Esophagus squamous epithelium (tissue), 5 donors: ENCODE results near the gene FAM53B. TPM values are rescaled to one million over a fixed set of nuclear protein-coding genes. Genes with fewer than 3 reads are reported as not detected.

Source experiments
- DNase-seq: peaks from one replicate; lab custom pipeline; 2025; lab: John Stamatoyannopoulos, UW
- H3K27ac ChIP-seq, 4 donors: fragments of 200-600 bp; sonication (generic); one replicate each; pipeline ENCODE4 v1.5.1; 2016 to 2019; ENCODE audit warnings: mild to moderate bottlenecking in 1 of 4
- H3K27me3 ChIP-seq, 4 donors: fragments of 200-600 bp; sonication (generic); 1 replicate in 3 of 4; 2 replicates in 1 of 4; pipeline versions ENCODE4 v1.5.1 to v1.6.0; 2017 to 2021; ENCODE audit warnings: antibody characterized with exemption in 1 of 4
- H3K36me3 ChIP-seq, 3 donors: fragments of 200-600 bp; sonication (generic); one replicate each; pipeline ENCODE4 v1.5.1; 2016 to 2019
- H3K4me1 ChIP-seq, 3 donors: fragments of 200-600 bp; sonication (generic); one replicate each; pipeline ENCODE4 v1.5.1; 2017 to 2019
- H3K4me3 ChIP-seq, 4 donors: fragments of 200-600 bp; sonication (generic); 1 replicate in 3 of 4; 2 replicates in 1 of 4; pipeline ENCODE4 v1.5.1; 2016 to 2019; ENCODE audit warnings: mild to moderate bottlenecking in 2 of 4, moderate library complexity in 1 of 4
- H3K9me3 ChIP-seq, 3 donors: fragments of 200-600 bp; sonication (generic); one replicate each; pipeline ENCODE4 v1.5.1; 2016 to 2019
- CTCF ChIP-seq, 6 experiments: fragments of 450-650 bp in 4 of 6; fragments of 200-600 bp in 2 of 6; sonication (generic) in 2 of 6; IDR thresholded peaks; one replicate each; pipeline ENCODE4 v1.5.1; 2016 to 2019; ENCODE audit warnings: antibody characterized with exemption in 6 of 6, mild to moderate bottlenecking in 4 of 6, moderate library complexity in 4 of 6
- POLR2A ChIP-seq, 4 donors: fragments of 450-650 bp; IDR thresholded peaks; one replicate each; pipeline ENCODE4 v1.6.1; 2017; ENCODE audit warnings: antibody characterized with exemption in 4 of 4, mild to moderate bottlenecking in 4 of 4, moderate library complexity in 3 of 4
- WGBS, 2 donors: methylation state at CpG; one replicate each; pipeline ENCODE4 v1.1.5; 2018; 5-methylcytosine and 5-hydroxymethylcytosine counted together
- intact Hi-C: fragments of 100-400 bp; cut with DNase I; formaldehyde crosslinking; loops from one replicate; pipeline ENCODE4 v1.15.0; 2022
- total RNA-seq, 4 donors: library from RNA; depleted of rRNA; stranded (reverse); fragments of >200 nt; gene quantifications; one replicate each; pipeline ENCODE4 v1.1.0, GENCODE V29; 2016
- donor health status: DM: yes; HTN: yes; CAD: no.

FAM53B gene
- total RNA-seq, 4 donors from 2014 or later: 27.4 to 54.2 (median 31.5) TPM

DNA sequence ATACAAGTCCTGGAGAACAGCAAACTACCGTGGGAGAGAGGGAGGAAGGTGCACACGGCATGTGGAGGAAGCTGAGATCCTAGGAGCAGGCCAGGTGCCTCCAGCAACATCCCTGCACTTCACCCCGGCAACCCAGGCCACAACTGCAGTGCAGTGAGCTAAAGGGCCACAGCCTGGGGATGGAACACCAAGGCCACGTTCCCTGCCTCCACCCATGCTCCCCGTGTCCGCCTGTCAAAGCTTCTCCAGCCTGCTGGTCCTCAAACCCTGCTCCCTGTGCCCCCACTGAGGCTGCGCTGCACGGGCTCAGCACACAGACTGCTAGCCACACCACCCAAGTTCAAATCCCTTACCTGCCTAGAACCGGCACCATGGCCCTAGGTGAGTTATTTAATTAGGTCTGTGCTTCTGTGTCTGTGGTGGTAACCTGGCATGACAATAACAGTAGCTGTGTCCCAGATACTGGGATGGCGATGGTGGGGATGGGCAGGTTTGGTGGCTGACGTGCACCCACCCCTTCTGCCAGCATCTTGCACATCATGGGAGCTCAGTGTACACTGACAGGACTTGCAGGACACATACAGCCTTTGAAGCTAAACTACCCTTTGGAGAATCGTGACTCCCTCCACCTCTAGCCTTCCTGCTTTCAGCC lies 85.5 kb downstream of the FAM53B start:
- no peak for DNase-seq
- H3K4me3 ChIP-seq: no peak overlapping the region
- intact Hi-C loops: loop anchor here (10.0 kb wide), 1 partner anchor 76 kb away; no protein-coding TSS in a partner anchor
- no peaks in the 10 kb centered on the region for H3K27me3 ChIP-seq
- H3K4me1 ChIP-seq: peaks cover 13 to 78% (median 26%) of the 10 kb centered on the region in 3 donors
- TF ChIP-seq CTCF (IDR thresholded peaks at IDR 0.05): no peak
- no peak for TF ChIP-seq POLR2A (IDR thresholded peaks at IDR 0.05)
- peak overlapping the region; percentile 4 to 55 (median 26) for H3K27ac ChIP-seq
- H3K9me3 ChIP-seq: no peaks in the 10 kb centered on the region
- 83 to 88% methylated on average over 3 to 12 of the region's 12 CpGs for WGBS, 2 donors
- peaks cover 0 to 43% (median 0%) of the 10 kb centered on the region in 3 donors for H3K36me3 ChIP-seq

GRCh38 chr10:124657806-124658205 lies 86.4 kb downstream of the FAM53B start:
- intact Hi-C loops: loop anchor here (10.0 kb wide), 1 partner anchor 77 kb away; no protein-coding TSS in a partner anchor
- 66 to 75% methylated on average over 8 to 9 of the region's 9 CpGs for WGBS, 2 donors
- DNase-seq: no peak
- Histone ChIP-seq H3K4me1 (peaks cover 20 to 78% (median 35%) of the 10 kb centered on the region in 3 donors), H3K4me3 (no peak overlapping the region), H3K27ac (peak overlapping the region in 3 of 4 donors; percentile 19 to 55 (median 37)), H3K9me3 (no peaks in the 10 kb centered on the region), H3K36me3 (peaks cover 0 to 34% (median 0%) of the 10 kb centered on the region in 3 donors), H3K27me3 (no peaks in the 10 kb centered on the region)
- TF ChIP-seq POLR2A (IDR thresholded peaks at IDR 0.05) (no peak), CTCF (IDR thresholded peaks at IDR 0.05) (no peak)

DNA sequence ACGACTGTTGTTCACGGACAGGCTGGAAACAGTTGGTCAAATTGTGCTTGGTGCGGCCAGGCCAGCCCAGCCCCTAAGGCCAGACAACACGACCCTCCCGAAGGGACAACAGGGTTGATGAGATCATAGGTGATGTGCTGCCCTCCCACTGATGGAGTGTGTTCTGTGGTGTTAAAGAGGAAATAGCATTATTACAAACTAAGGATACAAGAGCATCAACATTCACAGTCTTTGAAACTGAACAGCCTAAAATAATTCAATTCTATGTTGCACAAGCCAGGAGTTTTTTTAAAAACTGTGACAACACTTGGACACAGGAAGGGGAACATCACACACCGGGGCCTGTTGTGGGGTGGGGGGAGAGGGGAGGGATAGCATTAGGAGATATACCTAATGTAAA lies 87.6 kb downstream of the FAM53B start:
- 82 to 86% methylated on average over 4 to 6 of the region's 6 CpGs for WGBS, 2 donors
- intact Hi-C loops: loop anchor here (10.0 kb wide), 1 partner anchor 78 kb away; no protein-coding TSS in a partner anchor

DNA sequence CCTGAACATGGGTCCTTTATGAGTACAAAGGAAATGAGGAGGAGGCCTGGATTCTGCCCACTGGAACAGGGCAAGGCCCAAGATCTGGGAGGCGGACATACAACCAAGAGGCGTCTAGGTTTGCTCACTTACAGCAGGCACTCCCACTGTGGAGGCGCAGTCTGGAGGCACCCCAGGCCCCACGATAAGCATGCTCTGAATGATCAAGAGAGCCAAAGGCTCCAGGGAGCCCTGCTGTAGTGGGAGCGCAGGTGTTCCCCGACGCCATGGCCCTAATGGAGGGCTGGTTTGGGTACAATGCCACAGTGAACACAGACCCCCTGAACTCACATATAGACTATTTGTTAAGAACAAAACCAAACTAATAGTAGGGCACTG lies 88.1 kb downstream of the FAM53B start:
- H3K4me3 ChIP-seq: no peak overlapping the region
- no peak for DNase-seq
- peak overlapping the region in 3 of 4 donors; percentile 86 to 91 (median 90) for H3K27ac ChIP-seq
- peaks cover 0 to 20% (median 0%) of the 10 kb centered on the region in 3 donors for H3K36me3 ChIP-seq
- H3K4me1 ChIP-seq: peaks cover 36 to 90% (median 51%) of the 10 kb centered on the region in 3 donors
- H3K27me3 ChIP-seq: no peaks in the 10 kb centered on the region
- intact Hi-C loops: loop anchor here (10.0 kb wide), 1 partner anchor 79 kb away; no protein-coding TSS in a partner anchor
- TF ChIP-seq CTCF (IDR thresholded peaks at IDR 0.05) (no peak), POLR2A (IDR thresholded peaks at IDR 0.05) (no peak)
- 93 to 100% methylated on average over 3 to 4 of the region's 7 CpGs for WGBS, 2 donors
- no peaks in the 10 kb centered on the region for H3K9me3 ChIP-seq

More for the DNA sequence above, 87.6 kb downstream of the FAM53B start:
- Histone ChIP-seq H3K36me3 (peaks cover 0 to 22% (median 0%) of the 10 kb centered on the region in 3 donors), H3K9me3 (no peaks in the 10 kb centered on the region), H3K4me1 (peaks cover 32 to 90% (median 47%) of the 10 kb centered on the region in 3 donors), H3K27ac (no peak overlapping the region), H3K27me3 (no peaks in the 10 kb centered on the region), H3K4me3 (no peak overlapping the region)
- TF ChIP-seq CTCF (IDR thresholded peaks at IDR 0.05) (no peak), POLR2A (IDR thresholded peaks at IDR 0.05) (no peak)
- no peak for DNase-seq
